ENCODE measurements around the gene RAD51B. TPM values are rescaled to one million over a fixed set of nuclear protein-coding genes. Genes with fewer than 3 reads are reported as not detected.

The RAD51B gene
- total and polyA plus RNA-seq, 9 of the 15 experiments (the other 6 are each of a cell fraction or from before 2014, with no cell fraction given), result 8.5 to 17.3 (median 11.3) TPM

DNA sequence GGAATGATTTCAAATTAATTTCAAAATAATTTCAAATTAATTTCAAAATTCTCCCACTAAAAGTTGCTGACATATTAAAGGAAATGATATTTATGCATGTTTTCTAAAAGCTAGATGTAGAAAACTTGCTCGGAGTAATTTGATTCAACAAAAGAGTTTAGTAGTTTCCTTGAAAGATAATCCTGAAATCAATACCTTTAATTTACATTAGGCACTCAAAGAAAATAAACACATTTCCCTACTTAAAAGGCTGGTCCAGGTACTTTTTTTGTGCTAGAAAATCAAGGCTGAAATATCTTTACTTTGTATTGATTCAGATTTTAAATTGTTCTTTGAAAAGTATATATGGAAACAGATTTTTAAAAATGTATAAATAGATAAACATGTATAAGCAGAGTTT lies 370.5 kb downstream of the RAD51B start:
- POLR2A ChIA-PET, result no interaction called here
- CTCF ChIA-PET (ENCODE audit: low intra/inter-chr PET ratio), result no interaction called here
- no peak for FAIRE-seq

More for the DNA sequence above, 370.5 kb downstream of the RAD51B start:
- H3K27ac ChIP-seq (ENCODE audit: extremely low read depth, low read depth, low read length), result no peak overlapping the region
- no peaks in the 10 kb centered on the region for H3K79me2 ChIP-seq (ENCODE audit: control insufficient read depth, insufficient read depth, low read length)
- no peak overlapping the region for H2AFZ ChIP-seq (ENCODE audit: low read depth, low read length)
- H3K4me2 ChIP-seq (ENCODE audit: insufficient read depth, low read length), result no peak overlapping the region
- WGBS (ENCODE audit: insufficient coverage, low coverage, missing lambda C conversion rate), result 27% methylated on average over 1 of the region's 1 CpG
- H3K4me1 ChIP-seq (replicated peaks in 1 of 2; ENCODE audit: control insufficient read depth in 2 of 2, insufficient read depth in 2 of 2, low read length in 2 of 2), result no peaks in the 10 kb centered on the region
- H3K9me3 ChIP-seq (replicated peaks; ENCODE audit: control insufficient read depth, insufficient read depth, low read depth, low read length), result no peaks in the 10 kb centered on the region
- no peaks in the 10 kb centered on the region for H3K36me3 ChIP-seq (ENCODE audit: control insufficient read depth, insufficient read depth, low read length)
- in situ Hi-C loops (cut with MboI), result no loop called here
- TF ChIP-seq RUNX1 (IDR thresholded peaks at IDR 0.05; ENCODE audit: low read depth) (no peak), ZBED1 (IDR thresholded peaks at IDR 0.05) (no peak), ASH1L (IDR thresholded peaks at IDR 0.05; ENCODE audit: borderline replicate concordance, low read depth, partially characterized antibody) (no peak), UBTF (IDR thresholded peaks at IDR 0.05; ENCODE audit: borderline replicate concordance in 1 of 2, low read depth in 2 of 2, low read length in 2 of 2) (no peak), RNF2 (IDR thresholded peaks at IDR 0.05) (no peak), MBD2 (IDR thresholded peaks at IDR 0.05; ENCODE audit: borderline replicate concordance, low read depth) (no peak), SAFB2 (IDR thresholded peaks at IDR 0.05; ENCODE audit: borderline replicate concordance, low read depth, low read length, severe bottlenecking) (no peak), ATF7 (IDR thresholded peaks at IDR 0.05) (no peak), ZNF785 (CRISPR knock-in tag; IDR thresholded peaks at IDR 0.05) (no peak), ERF (CRISPR knock-in tag; IDR thresholded peaks at IDR 0.05) (no peak), CREBBP (IDR thresholded peaks at IDR 0.05; ENCODE audit: low read depth, low read length) (no peak), NEUROD1 (IDR thresholded peaks at IDR 0.05; ENCODE audit: borderline replicate concordance, low read depth, low read length, partially characterized antibody) (no peak), TFAM (CRISPR knock-in tag; conservative IDR thresholded peaks at IDR 0.05) (no peak), BHLHE40 (IDR thresholded peaks at IDR 0.05; ENCODE audit: low read length) (no peak), YBX1 (IDR thresholded peaks at IDR 0.05) (no peak), RFX1 (IDR thresholded peaks at IDR 0.05) (no peak), THRAP3 (IDR thresholded peaks at IDR 0.05; ENCODE audit: borderline replicate concordance) (no peak), CEBPG (CRISPR knock-in tag; IDR thresholded peaks at IDR 0.05) (no peak), CEBPG (tag; conservative IDR thresholded peaks at IDR 0.05 in 1 of 2, IDR thresholded peaks at IDR 0.05 in 1 of 2) (no peak)
- TF ChIP-seq, protein P1, sequence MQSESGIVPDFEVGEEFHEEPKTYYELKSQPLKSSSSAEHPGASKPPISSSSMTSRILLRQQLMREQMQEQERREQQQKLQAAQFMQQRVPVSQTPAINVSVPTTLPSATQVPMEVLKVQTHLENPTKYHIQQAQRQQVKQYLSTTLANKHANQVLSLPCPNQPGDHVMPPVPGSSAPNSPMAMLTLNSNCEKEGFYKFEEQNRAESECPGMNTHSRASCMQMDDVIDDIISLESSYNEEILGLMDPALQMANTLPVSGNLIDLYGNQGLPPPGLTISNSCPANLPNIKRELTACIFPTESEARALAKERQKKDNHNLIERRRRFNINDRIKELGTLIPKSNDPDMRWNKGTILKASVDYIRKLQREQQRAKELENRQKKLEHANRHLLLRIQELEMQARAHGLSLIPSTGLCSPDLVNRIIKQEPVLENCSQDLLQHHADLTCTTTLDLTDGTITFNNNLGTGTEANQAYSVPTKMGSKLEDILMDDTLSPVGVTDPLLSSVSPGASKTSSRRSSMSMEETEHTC (IDR thresholded peaks at IDR 0.05), result no peak
- H3K27me3 ChIP-seq (ENCODE audit: control insufficient read depth in 2 of 2, insufficient read depth in 2 of 2, low read length in 2 of 2), result no peaks in the 10 kb centered on the region
- DNase-seq (ENCODE audit: extremely low read depth in 1 of 4, low spot score in 3 of 4), result no peak
- no peak overlapping the region for H3K4me3 ChIP-seq
- H3K9ac ChIP-seq (ENCODE audit: insufficient read depth in 1 of 2, low read depth in 2 of 2, low read length in 2 of 2), result no peak overlapping the region
- no peaks in the 10 kb centered on the region for H4K20me1 ChIP-seq (replicated peaks; ENCODE audit: control insufficient read depth, insufficient read depth, low read length)
- no peak for ATAC-seq
- no TSS peak for BruUV-seq (replicated peaks)
- no peaks in the 10 kb centered on the region for H3K9me1 ChIP-seq (ENCODE audit: control insufficient read depth, insufficient read depth, low read length)
- intact Hi-C loops (cut with micrococcal nuclease), result no loop called here

Measured in K562 (cell line).